Right lobe of liver (tissue), 6 donors: ENCODE results near the gene CNBD2. TPM values are rescaled to one million over a fixed set of nuclear protein-coding genes. Genes with fewer than 3 reads are reported as not detected.

Source experiments
- ATAC-seq, 4 donors: fragments of 200-7000 bp; cut with Tn5 transposase; one replicate each; pipeline ENCODE4 v1.9.1; 2020; ENCODE audit warnings: mild to moderate bottlenecking in 4 of 4, moderate library complexity in 4 of 4
- DNase-seq, 3 donors: peaks; one replicate each; pipeline ENCODE4 v3.0.0-alpha.2; 2020
- H3K27ac ChIP-seq, 3 donors: fragments of 200-600 bp; one replicate each; pipeline ENCODE4 v1.8.0; 2022
- H3K27me3 ChIP-seq, 2 donors: fragments of 200-600 bp; one replicate each; pipeline ENCODE4 v1.8.0; 2022
- H3K36me3 ChIP-seq, 4 donors: fragments of 200-600 bp; sonication (generic) in 1 of 4; one replicate each; pipeline versions ENCODE4 v1.5.1 to v1.8.0; 2017 to 2022; ENCODE audit warnings: control low read depth in 1 of 4
- H3K4me1 ChIP-seq, 4 donors: fragments of 200-600 bp; sonication (generic) in 1 of 4; one replicate each; pipeline versions ENCODE4 v1.5.1 to v1.8.0; 2017 to 2022; ENCODE audit warnings: control low read depth in 1 of 4
- H3K4me3 ChIP-seq, 3 donors: fragments of 200-600 bp; one replicate each; pipeline ENCODE4 v1.8.0; 2022
- H3K9me3 ChIP-seq, 4 donors: fragments of 200-600 bp; sonication (generic) in 1 of 4; one replicate each; pipeline versions ENCODE4 v1.5.1 to v1.8.0; 2017 to 2022; ENCODE audit warnings: control low read depth in 1 of 4
- POLR2A ChIP-seq: fragments of 450-650 bp; IDR thresholded peaks from one replicate; pipeline ENCODE4 v1.6.1; 2017; ENCODE audit warnings: antibody characterized with exemption, mild to moderate bottlenecking
- WGBS: methylation state at CpG from one replicate; pipeline ENCODE4 v1.1.6; 2018; ENCODE audit warnings: low coverage, low lambda C conversion rate; ENCODE audit not compliant: insufficient coverage; ENCODE audit errors: missing lambda C conversion rate; 5-methylcytosine and 5-hydroxymethylcytosine counted together
- intact Hi-C, 2 donors: fragments of 100-400 bp; cut with DNase I; formaldehyde crosslinking; loops; one replicate each; pipeline versions ENCODE4 v1.11.2 to v1.14.1; 2022
- total RNA-seq, 6 experiments: library from RNA; depleted of rRNA in 2 of 6; stranded (reverse); fragments of >200 nt in 2 of 6; fragmentation: NEBNext Ultra II Directional in 3 of 6; extraction: Animal tissue kit (Norgen Biotek cat#: 25700) in 3 of 6; gene quantifications; one replicate each; pipeline versions ENCODE4 v1.1.0 to v1.2.4, GENCODE V29; 2016 to 2023
- TF ChIP-seq, protein P1 (sequence below), 4 donors: fragments of 200-600 bp in 3 of 4; fragments of 450-650 bp in 1 of 4; IDR thresholded peaks; one replicate each; pipeline versions ENCODE4 v1.5.1 to v1.8.0; 2016 to 2022; ENCODE audit warnings: antibody characterized with exemption in 4 of 4, mild to moderate bottlenecking in 2 of 4
- donor health status: DM: no; HTN: yes; CAD: no.
- donor health status: DM: no; HTN: no; CAD: no.
- donor health status: DM: no; HTN: no; CAD: no.
- donor health status: DM: no; HTN: yes; CAD: no.
- donor health status: DM: no; HTN: yes; CAD: no.

CNBD2 gene
- total RNA-seq, 6 experiments from 2014 or later: 1.6 to 2.2 (median 1.9) TPM

DNA sequence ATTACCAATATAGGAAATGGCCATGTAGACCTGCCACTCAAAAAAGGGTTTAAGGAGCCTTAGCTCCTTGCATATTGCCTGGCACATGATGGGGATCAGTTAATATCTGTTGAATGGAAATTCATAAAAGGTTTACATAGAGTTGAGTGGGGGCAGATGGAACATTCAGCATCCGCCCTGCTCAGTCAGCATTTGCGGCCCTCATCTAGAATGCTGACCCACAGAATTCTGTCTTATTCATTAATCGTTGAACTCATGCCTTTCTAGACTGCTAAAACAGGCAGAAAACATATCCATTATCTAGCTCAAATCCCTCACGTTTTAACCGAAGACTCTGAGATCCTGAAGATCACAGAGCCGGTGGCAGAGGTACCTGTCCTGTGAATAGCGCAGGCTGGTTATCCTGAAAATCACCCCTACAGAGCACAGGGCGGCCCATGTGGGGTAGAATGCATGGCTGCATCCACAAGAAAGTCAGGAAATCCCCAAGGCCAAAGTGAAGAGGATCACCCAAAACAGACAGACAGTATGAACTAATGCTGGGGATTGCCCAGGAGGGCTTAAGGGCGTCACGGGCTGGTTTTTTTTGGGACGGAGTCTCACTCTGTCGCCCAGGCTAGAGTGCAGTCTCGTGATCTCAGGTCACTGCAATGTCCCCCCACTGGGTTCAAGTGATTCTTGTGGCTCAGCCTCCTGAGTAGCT, 59.9 kb downstream of the CNBD2 start:
- DNase-seq (no peak), ATAC-seq (no peak)
- WGBS: 88% methylated on average over 7 of the region's 13 CpGs
- TF ChIP-seq, protein P1, sequence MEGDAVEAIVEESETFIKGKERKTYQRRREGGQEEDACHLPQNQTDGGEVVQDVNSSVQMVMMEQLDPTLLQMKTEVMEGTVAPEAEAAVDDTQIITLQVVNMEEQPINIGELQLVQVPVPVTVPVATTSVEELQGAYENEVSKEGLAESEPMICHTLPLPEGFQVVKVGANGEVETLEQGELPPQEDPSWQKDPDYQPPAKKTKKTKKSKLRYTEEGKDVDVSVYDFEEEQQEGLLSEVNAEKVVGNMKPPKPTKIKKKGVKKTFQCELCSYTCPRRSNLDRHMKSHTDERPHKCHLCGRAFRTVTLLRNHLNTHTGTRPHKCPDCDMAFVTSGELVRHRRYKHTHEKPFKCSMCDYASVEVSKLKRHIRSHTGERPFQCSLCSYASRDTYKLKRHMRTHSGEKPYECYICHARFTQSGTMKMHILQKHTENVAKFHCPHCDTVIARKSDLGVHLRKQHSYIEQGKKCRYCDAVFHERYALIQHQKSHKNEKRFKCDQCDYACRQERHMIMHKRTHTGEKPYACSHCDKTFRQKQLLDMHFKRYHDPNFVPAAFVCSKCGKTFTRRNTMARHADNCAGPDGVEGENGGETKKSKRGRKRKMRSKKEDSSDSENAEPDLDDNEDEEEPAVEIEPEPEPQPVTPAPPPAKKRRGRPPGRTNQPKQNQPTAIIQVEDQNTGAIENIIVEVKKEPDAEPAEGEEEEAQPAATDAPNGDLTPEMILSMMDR (IDR thresholded peaks at IDR 0.05): no peak
- no peak for TF ChIP-seq POLR2A
- no peak overlapping the region for H3K4me3 ChIP-seq
- H3K9me3 ChIP-seq: no peaks in the 10 kb centered on the region
- no peaks in the 10 kb centered on the region for H3K4me1 ChIP-seq
- H3K27ac ChIP-seq: no peak overlapping the region
- intact Hi-C loops: no loop called here
- no peaks in the 10 kb centered on the region for H3K27me3 ChIP-seq
- no peaks in the 10 kb centered on the region for H3K36me3 ChIP-seq

DNA sequence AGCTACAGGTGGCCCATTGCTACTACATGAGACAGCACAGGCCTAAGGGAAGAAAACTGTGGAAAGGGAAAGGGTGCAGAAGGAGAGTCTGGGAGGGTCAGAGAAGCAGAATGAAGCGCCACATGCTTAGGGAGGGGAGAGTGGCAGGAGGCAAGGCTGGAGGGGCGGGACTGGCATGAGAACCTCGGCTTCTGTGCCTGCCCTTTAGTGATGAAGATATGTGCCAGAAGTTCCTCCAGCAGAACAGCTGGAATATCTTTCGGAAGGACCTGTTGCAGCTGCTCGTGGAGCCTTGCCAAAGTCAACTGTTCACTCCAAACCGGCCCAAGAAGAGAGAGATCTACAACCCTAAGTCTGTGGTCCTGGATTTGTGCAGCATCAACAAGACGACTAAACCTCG, 61.8 kb downstream of the CNBD2 start:
- Histone ChIP-seq H3K27ac (no peak overlapping the region), H3K9me3 (no peaks in the 10 kb centered on the region), H3K4me1 (no peaks in the 10 kb centered on the region), H3K36me3 (no peaks in the 10 kb centered on the region), H3K27me3 (no peaks in the 10 kb centered on the region), H3K4me3 (no peak overlapping the region)
- no peak for TF ChIP-seq POLR2A
- TF ChIP-seq, protein P1 (IDR thresholded peaks at IDR 0.05): no peak
- no peak for DNase-seq
- intact Hi-C loops: no loop called here
- 50% methylated on average over 5 of the region's 8 CpGs for WGBS
- no peak for ATAC-seq

DNA sequence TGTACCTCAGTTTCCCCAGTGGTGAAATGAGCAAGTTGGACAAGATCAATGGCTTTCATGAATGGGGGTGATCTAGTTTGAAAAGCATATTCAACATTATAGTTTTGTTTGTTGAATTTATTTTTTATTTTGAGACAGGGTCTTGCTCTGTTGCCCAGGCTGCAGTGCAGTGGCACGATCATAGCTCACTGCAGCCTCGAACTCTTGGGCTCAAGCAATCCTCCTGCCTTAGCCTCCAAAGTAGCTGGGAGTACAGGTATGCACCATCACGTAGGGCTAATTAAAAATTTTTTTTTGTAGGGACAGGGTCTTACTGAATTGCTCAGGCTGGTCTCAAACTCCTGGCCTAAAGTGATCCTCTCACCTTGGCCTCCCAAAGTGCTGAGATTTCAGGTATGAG, 63.4 kb downstream of the CNBD2 start:
- no peak overlapping the region for H3K4me3 ChIP-seq
- intact Hi-C loops: no loop called here
- no peaks in the 10 kb centered on the region for H3K36me3 ChIP-seq
- H3K9me3 ChIP-seq: no peaks in the 10 kb centered on the region
- ATAC-seq (no peak), DNase-seq (no peak)
- WGBS: 85% methylated on average over 3 of the region's 3 CpGs
- no peak overlapping the region for H3K27ac ChIP-seq
- no peaks in the 10 kb centered on the region for H3K4me1 ChIP-seq
- no peaks in the 10 kb centered on the region for H3K27me3 ChIP-seq
- TF ChIP-seq, protein P1 (IDR thresholded peaks at IDR 0.05): no peak
- TF ChIP-seq POLR2A: no peak

DNA sequence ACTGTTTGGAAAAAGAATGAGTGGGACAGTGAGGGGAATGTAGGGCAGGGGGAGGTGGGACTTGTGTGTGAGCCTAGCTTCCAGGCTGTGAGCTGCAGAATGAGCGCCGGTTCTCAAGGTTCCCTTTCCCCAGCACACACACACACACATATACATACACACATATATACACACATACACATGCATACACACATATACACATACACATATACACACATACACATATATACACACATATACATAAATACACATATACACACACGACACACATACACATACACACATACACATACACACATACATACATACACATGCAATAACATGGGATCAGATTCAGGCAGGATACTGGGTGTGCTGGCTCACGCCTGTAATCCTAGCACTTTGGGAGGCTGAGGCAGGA, 66.5 kb downstream of the CNBD2 start:
- no peak for TF ChIP-seq POLR2A
- TF ChIP-seq, protein P1 (IDR thresholded peaks at IDR 0.05): no peak
- WGBS: 80% methylated on average over 1 of the region's 4 CpGs
- no peak overlapping the region for H3K4me3 ChIP-seq
- H3K4me1 ChIP-seq: no peaks in the 10 kb centered on the region
- H3K36me3 ChIP-seq: no peaks in the 10 kb centered on the region
- no peaks in the 10 kb centered on the region for H3K9me3 ChIP-seq
- intact Hi-C loops: no loop called here
- H3K27ac ChIP-seq: no peak overlapping the region
- no peaks in the 10 kb centered on the region for H3K27me3 ChIP-seq
- ATAC-seq (no peak), DNase-seq (no peak)

DNA sequence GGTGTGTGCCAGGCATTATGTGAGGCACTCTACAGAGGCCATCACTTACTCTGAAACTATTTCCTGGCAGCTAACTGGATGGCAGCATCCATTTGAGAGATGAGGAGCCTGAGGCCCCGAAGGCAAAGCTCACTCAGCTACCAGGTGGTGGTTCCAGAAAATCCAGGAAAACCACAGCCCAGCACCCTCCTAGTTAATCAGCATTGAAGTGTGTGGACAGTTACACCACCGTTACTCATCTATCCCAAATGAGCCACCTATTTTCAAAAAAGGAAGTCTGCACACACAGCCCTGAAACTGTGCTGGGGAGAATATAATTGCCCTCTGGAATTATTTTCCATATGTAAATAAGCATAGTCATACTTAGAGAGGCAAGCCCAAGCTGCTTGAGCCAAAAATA, 67.4 kb downstream of the CNBD2 start:
- no peaks in the 10 kb centered on the region for H3K4me1 ChIP-seq
- H3K27me3 ChIP-seq: no peaks in the 10 kb centered on the region
- DNase-seq (no peak), ATAC-seq (no peak)
- H3K27ac ChIP-seq: no peak overlapping the region
- 33% methylated on average over 1 of the region's 2 CpGs for WGBS
- no peak overlapping the region for H3K4me3 ChIP-seq
- no peaks in the 10 kb centered on the region for H3K36me3 ChIP-seq
- no peaks in the 10 kb centered on the region for H3K9me3 ChIP-seq
- TF ChIP-seq, protein P1 (IDR thresholded peaks at IDR 0.05): no peak
- no peak for TF ChIP-seq POLR2A
- intact Hi-C loops: no loop called here
